Cardiac muscle cell (in vitro differentiated cells and primary cell): ENCODE data around the gene SLC35B1. TPM values are rescaled to one million over a fixed set of nuclear protein-coding genes. Genes with fewer than 3 reads are reported as not detected.

Source experiments
- DNase-seq, 2 donors: peaks; one replicate each; pipeline versions ENCODE4 v3.0.0 to v3.0.0-alpha.2; 2010 to 2017; ENCODE audit warnings: low read depth in 1 of 2, low spot score in 1 of 2
- H3K27ac ChIP-seq: fragments of 200-600 bp; sonication (generic); 2 replicates; pipeline ENCODE4 v1.5.1; 2016
- H3K27me3 ChIP-seq: fragments of 200-600 bp; sonication (generic); 2 replicates; pipeline ENCODE4 v1.6.0; 2016; ENCODE audit warnings: control low read depth
- H3K36me3 ChIP-seq: fragments of 200-600 bp; sonication (generic); 2 replicates; pipeline ENCODE4 v1.5.1; 2016; ENCODE audit warnings: control low read depth
- H3K4me1 ChIP-seq: fragments of 200-600 bp; sonication (generic); 2 replicates; pipeline ENCODE4 v1.8.1; 2017; ENCODE audit warnings: low read depth, mild to moderate bottlenecking, mixed run types
- H3K4me3 ChIP-seq: fragments of 200-600 bp; sonication (generic); 2 replicates; pipeline ENCODE4 v1.5.1; 2016; ENCODE audit warnings: mild to moderate bottlenecking
- H3K9me3 ChIP-seq: fragments of 200-600 bp; sonication (generic); 2 replicates; pipeline ENCODE4 v1.5.1; 2017; ENCODE audit warnings: low read depth, mild to moderate bottlenecking, control low read depth
- polyA plus RNA-seq: library from polyadenylated mRNA; unstranded; fragments of >200 nt; fragmentation: Nextera tagmentation; extraction: Ambion mirVana; gene quantifications from 2 replicates; pipeline ENCODE4 v1.2.1, GENCODE V29; 2016
- total RNA-seq: library from RNA; depleted of rRNA; stranded (reverse); fragments of >200 nt; gene quantifications from 2 replicates; pipeline ENCODE4 v1.2.3, GENCODE V29; 2016
- TF ChIP-seq, protein P1 (sequence below): IDR thresholded peaks from 2 replicates; pipeline ENCODE4 v1.5.1; 2012; ENCODE audit warnings: low read depth, mild to moderate bottlenecking, low read length

The SLC35B1 gene
- total and polyA plus RNA-seq, 2 experiments from 2014 or later = 73.3 to 143 TPM

GRCh38 chr17:49694847-49695697, 12.7 kb downstream of the SLC35B1 start:
- H3K36me3 ChIP-seq = peaks cover 4% of the 10 kb centered on the region
- no peaks in the 10 kb centered on the region for H3K27me3 ChIP-seq
- TF ChIP-seq, protein P1, sequence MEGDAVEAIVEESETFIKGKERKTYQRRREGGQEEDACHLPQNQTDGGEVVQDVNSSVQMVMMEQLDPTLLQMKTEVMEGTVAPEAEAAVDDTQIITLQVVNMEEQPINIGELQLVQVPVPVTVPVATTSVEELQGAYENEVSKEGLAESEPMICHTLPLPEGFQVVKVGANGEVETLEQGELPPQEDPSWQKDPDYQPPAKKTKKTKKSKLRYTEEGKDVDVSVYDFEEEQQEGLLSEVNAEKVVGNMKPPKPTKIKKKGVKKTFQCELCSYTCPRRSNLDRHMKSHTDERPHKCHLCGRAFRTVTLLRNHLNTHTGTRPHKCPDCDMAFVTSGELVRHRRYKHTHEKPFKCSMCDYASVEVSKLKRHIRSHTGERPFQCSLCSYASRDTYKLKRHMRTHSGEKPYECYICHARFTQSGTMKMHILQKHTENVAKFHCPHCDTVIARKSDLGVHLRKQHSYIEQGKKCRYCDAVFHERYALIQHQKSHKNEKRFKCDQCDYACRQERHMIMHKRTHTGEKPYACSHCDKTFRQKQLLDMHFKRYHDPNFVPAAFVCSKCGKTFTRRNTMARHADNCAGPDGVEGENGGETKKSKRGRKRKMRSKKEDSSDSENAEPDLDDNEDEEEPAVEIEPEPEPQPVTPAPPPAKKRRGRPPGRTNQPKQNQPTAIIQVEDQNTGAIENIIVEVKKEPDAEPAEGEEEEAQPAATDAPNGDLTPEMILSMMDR = peak; percentile 93
- H3K9me3 ChIP-seq = no peaks in the 10 kb centered on the region
- peak overlapping the region; percentile 11 for H3K27ac ChIP-seq
- no peak overlapping the region for H3K4me3 ChIP-seq
- DNase-seq = peak; percentile 40 to 61
- H3K4me1 ChIP-seq = peaks cover 24% of the 10 kb centered on the region

GRCh38 chr17:49692751-49693150, 15.0 kb downstream of the SLC35B1 start:
- TF ChIP-seq, protein P1 = no peak
- H3K27ac ChIP-seq = peak overlapping the region; percentile 99
- no peak for DNase-seq

DNA sequence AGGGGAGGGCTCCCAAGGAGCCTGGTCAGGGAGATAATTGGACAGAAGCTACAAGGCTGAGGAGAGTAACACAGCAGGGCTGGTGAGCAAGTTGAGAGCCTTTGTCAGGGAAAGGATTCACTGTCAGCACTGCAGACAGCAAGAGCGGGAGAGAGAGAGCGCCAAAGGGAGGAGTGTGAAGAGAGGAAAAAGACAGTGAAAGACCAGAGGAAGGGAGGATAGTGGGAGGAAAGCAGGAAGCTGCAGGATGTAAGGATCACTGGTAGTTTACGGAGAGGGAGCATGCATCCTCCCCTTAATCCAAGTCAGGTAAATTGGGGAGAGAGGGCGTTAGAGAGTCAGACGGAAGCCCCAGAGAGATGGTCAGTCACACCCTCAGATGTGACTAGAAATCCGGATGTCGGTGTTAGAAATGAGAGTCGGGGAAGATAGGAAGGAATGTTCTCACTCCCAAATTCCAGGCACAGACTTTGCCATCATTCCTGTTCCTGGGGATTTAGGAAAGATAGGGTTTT, 16.0 kb downstream of the SLC35B1 start:
- no peak overlapping the region for H3K4me3 ChIP-seq
- H3K9me3 ChIP-seq = no peaks in the 10 kb centered on the region
- peaks cover 32% of the 10 kb centered on the region for H3K4me1 ChIP-seq
- no peaks in the 10 kb centered on the region for H3K27me3 ChIP-seq
- DNase-seq = no peak
- H3K27ac ChIP-seq = peak overlapping the region; percentile 99
- TF ChIP-seq, protein P1 = no peak
- peaks cover 4% of the 10 kb centered on the region for H3K36me3 ChIP-seq

More at GRCh38 chr17:49692751-49693150, 15.0 kb downstream of the SLC35B1 start:
- H3K4me1 ChIP-seq = peaks cover 32% of the 10 kb centered on the region
- H3K9me3 ChIP-seq = no peaks in the 10 kb centered on the region
- no peaks in the 10 kb centered on the region for H3K27me3 ChIP-seq
- peaks cover 4% of the 10 kb centered on the region for H3K36me3 ChIP-seq
- no peak overlapping the region for H3K4me3 ChIP-seq

DNA sequence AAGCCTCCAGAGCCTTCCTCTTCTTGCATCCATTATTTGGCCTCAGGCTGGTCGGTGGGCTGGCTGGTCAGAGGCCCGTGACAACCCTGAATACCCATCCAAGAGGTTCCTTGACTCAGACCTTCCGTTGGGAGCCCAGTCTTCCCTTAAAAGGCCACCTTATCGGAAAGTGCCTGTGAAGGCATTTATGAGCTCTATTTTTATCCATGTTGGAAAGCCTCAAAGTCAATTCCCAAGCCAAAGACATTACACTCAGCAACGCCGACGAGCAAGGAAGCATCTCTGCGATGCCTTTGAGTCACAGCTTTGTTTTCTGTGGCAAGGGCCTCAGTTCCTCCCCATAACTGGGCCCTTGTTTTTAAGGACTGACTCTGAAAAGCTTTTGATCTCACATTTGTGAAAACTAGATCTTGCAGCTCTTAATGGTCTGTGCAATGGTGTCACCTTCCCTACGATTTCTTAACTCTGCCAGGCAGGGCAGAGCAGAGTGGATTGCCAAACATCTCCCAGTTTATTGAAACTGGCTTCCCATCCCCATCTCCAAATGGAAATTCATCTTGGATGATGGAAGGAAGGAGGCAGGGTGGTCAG, 16.6 kb downstream of the SLC35B1 start:
- Histone ChIP-seq H3K4me1 (peaks cover 32% of the 10 kb centered on the region), H3K27me3 (no peaks in the 10 kb centered on the region), H3K9me3 (no peaks in the 10 kb centered on the region), H3K36me3 (peaks cover 4% of the 10 kb centered on the region), H3K4me3 (no peak overlapping the region), H3K27ac (peak overlapping the region; percentile 99)
- TF ChIP-seq, protein P1 = no peak
- DNase-seq = peak; percentile 87 to 91

GRCh38 chr17:49690256-49690655, 17.5 kb downstream of the SLC35B1 start:
- H3K36me3 ChIP-seq = peaks cover 4% of the 10 kb centered on the region
- no peaks in the 10 kb centered on the region for H3K27me3 ChIP-seq
- TF ChIP-seq, protein P1 = no peak
- no peak for DNase-seq
- H3K9me3 ChIP-seq = no peaks in the 10 kb centered on the region
- peaks cover 32% of the 10 kb centered on the region for H3K4me1 ChIP-seq
- peak overlapping the region; percentile 99 for H3K27ac ChIP-seq
- H3K4me3 ChIP-seq = no peak overlapping the region
